H9 (cell line): Measurements from ENCODE around the gene ZNF25. TPM values are rescaled to one million over a fixed set of nuclear protein-coding genes. Genes with fewer than 3 reads are reported as not detected.
A peak's percentile ranks its signal among the peaks of the same experiment; 100 is the strongest.

ENCODE experiments used
- DNase-seq: peaks from one replicate; pipeline ENCODE4 v3.0.0-alpha.2; 2017
- H2AFZ ChIP-seq: one replicate; pipeline ENCODE4 v1.6.1; 2013; ENCODE audit warnings: mild to moderate bottlenecking, low read length, control low read depth, moderate library complexity
- H2AK5ac ChIP-seq: 2 replicates; pipeline ENCODE4 v1.6.1; 2013; ENCODE audit warnings: low read length, control low read depth, mixed read lengths; ENCODE audit not compliant: insufficient read length
- H2BK120ac ChIP-seq: one replicate; pipeline ENCODE4 v1.6.1; 2013; ENCODE audit warnings: low read depth, mild to moderate bottlenecking, low read length, control low read depth, inconsistent platforms; ENCODE audit not compliant: poor library complexity, severe bottlenecking
- H2BK12ac ChIP-seq: 2 replicates; pipeline ENCODE4 v1.6.1; 2013; ENCODE audit warnings: low read length, control low read depth, mixed read lengths, low read depth; ENCODE audit not compliant: insufficient read length
- H2BK15ac ChIP-seq: 2 replicates; pipeline ENCODE4 v1.6.1; 2013; ENCODE audit warnings: low read depth, low read length, control low read depth
- H2BK20ac ChIP-seq: one replicate; pipeline ENCODE4 v1.6.1; 2013; ENCODE audit warnings: low read depth, mild to moderate bottlenecking, low read length, control low read depth, inconsistent platforms; ENCODE audit not compliant: poor library complexity, severe bottlenecking
- H2BK5ac ChIP-seq: 2 replicates; pipeline ENCODE4 v1.6.1; 2013; ENCODE audit warnings: low read length, control low read depth, mixed read lengths; ENCODE audit not compliant: insufficient read length
- H3K14ac ChIP-seq: 2 replicates; pipeline ENCODE4 v1.6.1; 2013; ENCODE audit warnings: low read length, control low read depth; ENCODE audit not compliant: insufficient read depth
- H3K18ac ChIP-seq: 2 replicates; pipeline ENCODE4 v1.6.1; 2013; ENCODE audit warnings: low read depth, mild to moderate bottlenecking, mixed read lengths, low read length, control low read depth; ENCODE audit not compliant: insufficient read length
- H3K23ac ChIP-seq: 2 replicates; pipeline ENCODE4 v1.6.1; 2013; ENCODE audit warnings: low read length, control low read depth, mixed read lengths, low read depth; ENCODE audit not compliant: insufficient read length
- H3K23me2 ChIP-seq: 2 replicates; pipeline ENCODE4 v1.6.1; 2013; ENCODE audit warnings: low read depth, mild to moderate bottlenecking, mixed read lengths, low read length, control low read depth; ENCODE audit not compliant: insufficient read length, poor library complexity, severe bottlenecking
- H3K27ac ChIP-seq: 2 replicates; pipeline ENCODE4 v1.5.1; 2013; ENCODE audit warnings: low read length, control low read depth, mixed read lengths, low read depth; ENCODE audit not compliant: insufficient read length
- H3K27me3 ChIP-seq: 2 replicates; pipeline ENCODE4 v1.6.1; 2013; ENCODE audit warnings: low read length, control low read depth, inconsistent platforms; ENCODE audit not compliant: insufficient read depth
- H3K4ac ChIP-seq: 2 replicates; pipeline ENCODE4 v1.6.1; 2013; ENCODE audit warnings: low read depth, mild to moderate bottlenecking, control low read depth, inconsistent platforms, low read length, moderate library complexity
- H3K4me1 ChIP-seq: 2 replicates; pipeline ENCODE4 v1.6.1; 2013; ENCODE audit warnings: low read length, control low read depth, inconsistent platforms; ENCODE audit not compliant: insufficient read depth
- H3K4me2 ChIP-seq: 2 replicates; pipeline ENCODE4 v1.6.1; 2013; ENCODE audit warnings: low read length, control low read depth, mixed read lengths; ENCODE audit not compliant: insufficient read length, insufficient read depth
- H3K56ac ChIP-seq: 2 replicates; pipeline ENCODE4 v1.6.1; 2013; ENCODE audit warnings: low read depth, mild to moderate bottlenecking, mixed read lengths, low read length, control low read depth; ENCODE audit not compliant: insufficient read length
- H3K79me1 ChIP-seq: 2 replicates; pipeline ENCODE4 v1.6.1; 2013; ENCODE audit warnings: low read depth, mild to moderate bottlenecking, moderate library complexity, low read length, control low read depth, inconsistent platforms; ENCODE audit not compliant: insufficient read depth, poor library complexity, severe bottlenecking
- H3K79me2 ChIP-seq: 2 replicates; pipeline ENCODE4 v1.6.1; 2013; ENCODE audit warnings: low read length, control low read depth, inconsistent platforms; ENCODE audit not compliant: insufficient read depth
- H3K9ac ChIP-seq: 2 replicates; pipeline ENCODE4 v1.6.1; 2013; ENCODE audit warnings: low read length, control low read depth, mixed read lengths; ENCODE audit not compliant: insufficient read length; ENCODE audit errors: extremely low read depth
- H3K9me3 ChIP-seq: one replicate; pipeline ENCODE4 v1.6.1; 2013; ENCODE audit warnings: low read depth, low read length, inconsistent platforms; ENCODE audit not compliant: control insufficient read depth
- H3T11ph ChIP-seq: one replicate; pipeline ENCODE4 v1.6.1; 2013; ENCODE audit warnings: mild to moderate bottlenecking, low read length, control low read depth, inconsistent platforms
- H4K20me1 ChIP-seq: one replicate; pipeline ENCODE4 v1.6.1; 2013; ENCODE audit not compliant: control insufficient read depth, insufficient read length, insufficient read depth
- H4K5ac ChIP-seq: 2 replicates; pipeline ENCODE4 v1.6.1; 2013; ENCODE audit warnings: low read depth, mild to moderate bottlenecking, mixed read lengths, low read length, control low read depth; ENCODE audit not compliant: insufficient read length
- H4K8ac ChIP-seq: replicated peaks from 2 replicates; pipeline ENCODE4 v1.6.1; 2013; ENCODE audit warnings: low read length, control low read depth, mixed read lengths, low read depth; ENCODE audit not compliant: insufficient read length
- H4K91ac ChIP-seq: 2 replicates; pipeline ENCODE4 v1.6.1; 2013; ENCODE audit warnings: low read depth, mild to moderate bottlenecking, moderate library complexity, mixed read lengths, low read length, control low read depth; ENCODE audit not compliant: insufficient read length
- H3K27ac Mint-ChIP-seq, 3 experiments: 2 replicates in 2 of 3; 3 replicates in 1 of 3; pipeline ENCODE4 v1.8.0; 2020 to 2021; ENCODE audit warnings: mixed read lengths in 3 of 3, mild to moderate bottlenecking in 1 of 3, moderate library complexity in 1 of 3
- H3K27me3 Mint-ChIP-seq: 2 replicates; pipeline ENCODE4 v1.8.0; 2021; ENCODE audit warnings: low read depth, mild to moderate bottlenecking, moderate library complexity, mixed read lengths
- H3K36me3 Mint-ChIP-seq, 3 experiments: 2 replicates in 2 of 3; 3 replicates in 1 of 3; pipeline ENCODE4 v1.8.0; 2020 to 2021; ENCODE audit warnings: low read depth in 3 of 3, mixed read lengths in 3 of 3; ENCODE audit not compliant: insufficient read depth in 1 of 3
- H3K4me1 Mint-ChIP-seq, 2 experiments: 2 replicates each; pipeline ENCODE4 v1.8.0; 2020; ENCODE audit warnings: mixed read lengths in 2 of 2
- H3K4me3 Mint-ChIP-seq, 2 experiments: 2 replicates in 1 of 2; 3 replicates in 1 of 2; pipeline ENCODE4 v1.8.0; 2020 to 2021; ENCODE audit warnings: mild to moderate bottlenecking in 2 of 2, mixed read lengths in 2 of 2, moderate library complexity in 1 of 2
- H3K9me3 Mint-ChIP-seq, 2 experiments: 2 replicates in 1 of 2; 3 replicates in 1 of 2; pipeline ENCODE4 v1.8.0; 2020; ENCODE audit warnings: mild to moderate bottlenecking in 2 of 2, mixed read lengths in 2 of 2, moderate library complexity in 1 of 2
- CTCF ChIP-seq: fragments of 200-600 bp; sonication (generic); conservative IDR thresholded peaks from 3 replicates; pipeline ENCODE4 v1.8.0; 2021; ENCODE audit warnings: antibody characterized with exemption, mild to moderate bottlenecking
- WGBS: extraction: QIAGEN DNeasy Blood & Tissue Kit; methylation state at CpG from one replicate; pipeline ENCODE4 v1.1.7; 2013; ENCODE audit warnings: missing lambda C conversion rate, low lambda C conversion rate, mixed read lengths; ENCODE audit not compliant: insufficient read length; ENCODE audit errors: extremely low coverage; 5-methylcytosine and 5-hydroxymethylcytosine counted together
- total RNA-seq: library from RNA; stranded (reverse); gene quantifications from 2 replicates; pipeline ENCODE4 v1.2.1, GENCODE V29; 2021

ZNF25 gene
- total RNA-seq, 1 experiment from 2014 or later: 0.83 TPM

- Histone ChIP-seq H4K5ac (no peak within 1 kb of the TSS), H3K18ac (peak within 1 kb of the TSS; percentile 50), H4K20me1 (no peaks in the 10 kb centered on the region), H3K4me2 (peak within 1 kb of the TSS; percentile 20), H3K9ac (peak within 1 kb of the TSS; percentile 48), H2BK20ac (no peak within 1 kb of the TSS), H3K14ac (peak within 1 kb of the TSS; percentile 76; the same call in 1 of the 2 replicates), H3T11ph (no peak within 1 kb of the TSS), H2AK5ac (no peak within 1 kb of the TSS), H3K56ac (no peak within 1 kb of the TSS), H2AFZ (peak within 1 kb of the TSS; percentile 83), H3K23ac (no peak within 1 kb of the TSS), H3K9me3 (no peaks in the 10 kb centered on the region), H2BK15ac (no peak within 1 kb of the TSS), H3K79me1 (no peaks in the 10 kb centered on the region), H3K27ac (no peak within 1 kb of the TSS), H4K91ac (no peak within 1 kb of the TSS), H3K79me2 (peaks cover 2% of the 10 kb centered on the region; the same call in 1 of the 2 replicates), H3K23me2 (no peaks in the 10 kb centered on the region), H2BK120ac (no peak within 1 kb of the TSS), H4K8ac (no peak within 1 kb of the TSS), H3K4me1 (no peaks in the 10 kb centered on the region), H3K4ac (no peak within 1 kb of the TSS), H3K27me3 (no peaks in the 10 kb centered on the region), H2BK12ac (no peak within 1 kb of the TSS), H2BK5ac (no peak within 1 kb of the TSS)
- no peak for TF ChIP-seq CTCF
- DNase-seq: peak; percentile 92
- Mint-ChIP-seq H3K4me3 (peak within 1 kb of the TSS; percentile 92 to 93), H3K4me1 (peaks cover 10 to 12% of the 10 kb centered on the region in 2 experiments), H3K9me3 (peaks cover 19 to 21% of the 10 kb centered on the region in 2 experiments), H3K27me3 (peaks cover 2% of the 10 kb centered on the region), H3K27ac (peak within 1 kb of the TSS; percentile 99 to 100 (median 99)), H3K36me3 (peaks cover 15 to 25% (median 20%) of the 10 kb centered on the region in 3 experiments; a peak in 6 of 7 replicates)
- WGBS: no CpG with 5 or more reads among the region's 46 CpGs
These were observed 33.9 kb upstream of the ZNF25 start, which contains the start of gene ZNF33A for GRCh38 chr10:38010119-38010903. ZNF33A (plus strand) TSS chr10:38010675; CDS start chr10:38012342, 1,667 bp downstream.
